ENCODE results near the gene FOXL3. TPM values are rescaled to one million over a fixed set of nuclear protein-coding genes. Genes with fewer than 3 reads are reported as not detected.
A peak's percentile ranks its signal among the peaks of the same experiment; 100 is the strongest.
"Not testable (repeated sequence)": the region's sequence is repeated elsewhere in the genome, so short reads cannot be mapped to it uniquely, and the experiment has no call there.

FOXL3 gene
- total RNA-seq, 1 donor from 2014 or later: not detected

GRCh38 chr7:286266-286665 lies 3.7 kb upstream of the FOXL3 start:
- DNase-seq (ENCODE audit: low spot score): no peak
- no peak for ATAC-seq

- DNase-seq (ENCODE audit: low spot score) (no peak), ATAC-seq (no peak)
Observed at GRCh38 chr7:288671-289101, 1.3 kb upstream of the FOXL3 start.

- DNase-seq (ENCODE audit: low spot score): no peak
- ATAC-seq: no peak
Observed at GRCh38 chr7:289209-289755, 688 bp upstream of the FOXL3 start.

- ATAC-seq (no peak), DNase-seq (ENCODE audit: low spot score) (no peak)
Observed at GRCh38 chr7:290554-291372, 793 bp downstream of the FOXL3 start.

GRCh38 chr7:291373-292092 lies 1.6 kb downstream of the FOXL3 start:
- no peak for DNase-seq (ENCODE audit: low spot score)
- ATAC-seq: no peak

- ATAC-seq (no peak), DNase-seq (ENCODE audit: low spot score) (no peak)
Observed at GRCh38 chr7:292226-292625, 2.3 kb downstream of the FOXL3 start.

- no peak for ATAC-seq
- DNase-seq (ENCODE audit: low spot score): no peak
Observed at GRCh38 chr7:292826-293225, 2.9 kb downstream of the FOXL3 start.

- no peak for DNase-seq (ENCODE audit: low spot score)
- ATAC-seq: no peak
Observed at GRCh38 chr7:293681-294439, 3.9 kb downstream of the FOXL3 start.

GRCh38 chr7:294440-295154 lies 4.6 kb downstream of the FOXL3 start:
- no peak for ATAC-seq
- no peak for DNase-seq (ENCODE audit: low spot score)

GRCh38 chr7:295155-296154 lies 5.5 kb downstream of the FOXL3 start:
- ATAC-seq (peak; percentile 28), DNase-seq (ENCODE audit: low spot score) (no peak)

- DNase-seq (ENCODE audit: low spot score): no peak
- no peak for ATAC-seq
Observed at GRCh38 chr7:296373-296945, 6.5 kb downstream of the FOXL3 start.

- DNase-seq (ENCODE audit: low spot score): not testable (repeated sequence)
Observed at GRCh38 chr7:297141-297540, 7.2 kb downstream of the FOXL3 start.

GRCh38 chr7:297611-298374 lies 7.8 kb downstream of the FOXL3 start:
- DNase-seq (ENCODE audit: low spot score) (no peak), ATAC-seq (no peak)

More at GRCh38 chr7:297141-297540, 7.2 kb downstream of the FOXL3 start:
- not testable (repeated sequence) for ATAC-seq

- DNase-seq (ENCODE audit: low spot score): no peak
- no peak for ATAC-seq
Observed at GRCh38 chr7:298375-298702, 8.4 kb downstream of the FOXL3 start.

GRCh38 chr7:298743-299142 lies 8.8 kb downstream of the FOXL3 start:
- DNase-seq (ENCODE audit: low spot score): no peak
- no peak for ATAC-seq

- DNase-seq (ENCODE audit: low spot score): no peak
- ATAC-seq: no peak
Observed at GRCh38 chr7:299169-299568, 9.2 kb downstream of the FOXL3 start.

GRCh38 chr7:299628-300027 lies 9.7 kb downstream of the FOXL3 start:
- ATAC-seq (no peak), DNase-seq (ENCODE audit: low spot score) (no peak)

- DNase-seq (ENCODE audit: low spot score) (no peak), ATAC-seq (no peak)
Observed at GRCh38 chr7:300048-300447, 10.1 kb downstream of the FOXL3 start.
